Measurements from ENCODE around the gene WIPF1.

WIPF1 gene

GRCh38 chr2:174535757-174536703, 61.6 kb downstream of the WIPF1 start:
- Histone ChIP-seq H3K36me3 (ENCODE audit: control insufficient read depth, insufficient read depth, low read length) (no peaks in the 10 kb centered on the region), H3K9ac (ENCODE audit: low read length) (no peak overlapping the region), H3K9me3 (ENCODE audit: control insufficient read depth, insufficient read depth, low read depth, low read length) (no peaks in the 10 kb centered on the region), H3K27ac (ENCODE audit: low read depth, low read length) (no peak overlapping the region), H3K4me3 (ENCODE audit: low read depth, low read length) (no peak overlapping the region), H3K27me3 (ENCODE audit: control insufficient read depth, insufficient read depth, low read length) (no peaks in the 10 kb centered on the region), H3K4me1 (ENCODE audit: control insufficient read depth, insufficient read depth, low read length) (peaks cover 7% of the 10 kb centered on the region; the same call in 1 of the 2 replicates)

- no peak overlapping the region for H3K4me3 ChIP-seq (ENCODE audit: low read depth, low read length)
- H3K27ac ChIP-seq (ENCODE audit: low read depth, low read length) = no peak overlapping the region
- H3K27me3 ChIP-seq (ENCODE audit: control insufficient read depth, insufficient read depth, low read length) = no peaks in the 10 kb centered on the region
- H3K9ac ChIP-seq (ENCODE audit: low read length) = no peak overlapping the region
- H3K36me3 ChIP-seq (ENCODE audit: control insufficient read depth, insufficient read depth, low read length) = no peaks in the 10 kb centered on the region
- H3K9me3 ChIP-seq (ENCODE audit: control insufficient read depth, insufficient read depth, low read depth, low read length) = no peaks in the 10 kb centered on the region
- peaks cover 7% of the 10 kb centered on the region; the same call in 1 of the 2 replicates for H3K4me1 ChIP-seq (ENCODE audit: control insufficient read depth, insufficient read depth, low read length)
Measured at GRCh38 chr2:174535083-174535482, 62.5 kb downstream of the WIPF1 start.

GRCh38 chr2:174529916-174530315, 67.7 kb downstream of the WIPF1 start:
- Histone ChIP-seq H3K4me1 (ENCODE audit: control insufficient read depth, insufficient read depth, low read length) (no peaks in the 10 kb centered on the region), H3K9me3 (ENCODE audit: control insufficient read depth, insufficient read depth, low read depth, low read length) (peaks cover 14% of the 10 kb centered on the region), H3K9ac (ENCODE audit: low read length) (no peak overlapping the region), H3K36me3 (ENCODE audit: control insufficient read depth, insufficient read depth, low read length) (no peaks in the 10 kb centered on the region), H3K27ac (ENCODE audit: low read depth, low read length) (no peak overlapping the region), H3K4me3 (ENCODE audit: low read depth, low read length) (no peak overlapping the region), H3K27me3 (ENCODE audit: control insufficient read depth, insufficient read depth, low read length) (no peaks in the 10 kb centered on the region)

GRCh38 chr2:174527959-174528358, 69.6 kb downstream of the WIPF1 start:
- peaks cover 14% of the 10 kb centered on the region for H3K9me3 ChIP-seq (ENCODE audit: control insufficient read depth, insufficient read depth, low read depth, low read length)
- no peaks in the 10 kb centered on the region for H3K36me3 ChIP-seq (ENCODE audit: control insufficient read depth, insufficient read depth, low read length)
- no peak overlapping the region for H3K27ac ChIP-seq (ENCODE audit: low read depth, low read length)
- no peak overlapping the region for H3K4me3 ChIP-seq (ENCODE audit: low read depth, low read length)
- no peak overlapping the region for H3K9ac ChIP-seq (ENCODE audit: low read length)
- no peaks in the 10 kb centered on the region for H3K4me1 ChIP-seq (ENCODE audit: control insufficient read depth, insufficient read depth, low read length)
- no peaks in the 10 kb centered on the region for H3K27me3 ChIP-seq (ENCODE audit: control insufficient read depth, insufficient read depth, low read length)

GRCh38 chr2:174527101-174527721, 70.4 kb downstream of the WIPF1 start:
- Histone ChIP-seq H3K4me3 (ENCODE audit: low read depth, low read length) (no peak overlapping the region), H3K9ac (ENCODE audit: low read length) (no peak overlapping the region), H3K27me3 (ENCODE audit: control insufficient read depth, insufficient read depth, low read length) (no peaks in the 10 kb centered on the region), H3K9me3 (ENCODE audit: control insufficient read depth, insufficient read depth, low read depth, low read length) (peaks cover 14% of the 10 kb centered on the region), H3K27ac (ENCODE audit: low read depth, low read length) (no peak overlapping the region), H3K36me3 (ENCODE audit: control insufficient read depth, insufficient read depth, low read length) (no peaks in the 10 kb centered on the region), H3K4me1 (ENCODE audit: control insufficient read depth, insufficient read depth, low read length) (no peaks in the 10 kb centered on the region)

- Histone ChIP-seq H3K4me1 (ENCODE audit: control insufficient read depth, insufficient read depth, low read length) (no peaks in the 10 kb centered on the region), H3K9ac (ENCODE audit: low read length) (no peak overlapping the region), H3K27ac (ENCODE audit: low read depth, low read length) (no peak overlapping the region), H3K4me3 (ENCODE audit: low read depth, low read length) (no peak overlapping the region), H3K9me3 (ENCODE audit: control insufficient read depth, insufficient read depth, low read depth, low read length) (peaks cover 14% of the 10 kb centered on the region), H3K27me3 (ENCODE audit: control insufficient read depth, insufficient read depth, low read length) (no peaks in the 10 kb centered on the region), H3K36me3 (ENCODE audit: control insufficient read depth, insufficient read depth, low read length) (no peaks in the 10 kb centered on the region)
Measured at GRCh38 chr2:174524527-174524926, 73.1 kb downstream of the WIPF1 start.

- Histone ChIP-seq H3K4me3 (ENCODE audit: low read depth, low read length) (no peak overlapping the region), H3K36me3 (ENCODE audit: control insufficient read depth, insufficient read depth, low read length) (no peaks in the 10 kb centered on the region), H3K27me3 (ENCODE audit: control insufficient read depth, insufficient read depth, low read length) (no peaks in the 10 kb centered on the region), H3K4me1 (ENCODE audit: control insufficient read depth, insufficient read depth, low read length) (no peaks in the 10 kb centered on the region), H3K9me3 (ENCODE audit: control insufficient read depth, insufficient read depth, low read depth, low read length) (peaks cover 5% of the 10 kb centered on the region; the same call in 1 of the 2 replicates), H3K27ac (ENCODE audit: low read depth, low read length) (no peak overlapping the region), H3K9ac (ENCODE audit: low read length) (no peak overlapping the region)
Measured at GRCh38 chr2:174522553-174522952, 75.1 kb downstream of the WIPF1 start.

GRCh38 chr2:174518395-174518794, 79.2 kb downstream of the WIPF1 start:
- Histone ChIP-seq H3K9me3 (ENCODE audit: control insufficient read depth, insufficient read depth, low read depth, low read length) (peaks cover 7% of the 10 kb centered on the region), H3K27me3 (ENCODE audit: control insufficient read depth, insufficient read depth, low read length) (no peaks in the 10 kb centered on the region)

GRCh38 chr2:174516501-174517378, 80.9 kb downstream of the WIPF1 start:
- Histone ChIP-seq H3K9me3 (ENCODE audit: control insufficient read depth, insufficient read depth, low read depth, low read length) (peaks cover 23% of the 10 kb centered on the region), H3K27ac (ENCODE audit: low read depth, low read length) (no peak overlapping the region), H3K9ac (ENCODE audit: low read length) (no peak overlapping the region), H3K4me1 (ENCODE audit: control insufficient read depth, insufficient read depth, low read length) (no peaks in the 10 kb centered on the region), H3K36me3 (ENCODE audit: control insufficient read depth, insufficient read depth, low read length) (no peaks in the 10 kb centered on the region), H3K4me3 (ENCODE audit: low read depth, low read length) (no peak overlapping the region), H3K27me3 (ENCODE audit: control insufficient read depth, insufficient read depth, low read length) (no peaks in the 10 kb centered on the region)

More at GRCh38 chr2:174518395-174518794, 79.2 kb downstream of the WIPF1 start:
- Histone ChIP-seq H3K4me3 (ENCODE audit: low read depth, low read length) (no peak overlapping the region), H3K4me1 (ENCODE audit: control insufficient read depth, insufficient read depth, low read length) (no peaks in the 10 kb centered on the region), H3K36me3 (ENCODE audit: control insufficient read depth, insufficient read depth, low read length) (no peaks in the 10 kb centered on the region), H3K27ac (ENCODE audit: low read depth, low read length) (no peak overlapping the region), H3K9ac (ENCODE audit: low read length) (no peak overlapping the region)

GRCh38 chr2:174512345-174512744, 85.3 kb downstream of the WIPF1 start:
- no peak overlapping the region for H3K4me3 ChIP-seq (ENCODE audit: low read depth, low read length)
- no peaks in the 10 kb centered on the region for H3K27me3 ChIP-seq (ENCODE audit: control insufficient read depth, insufficient read depth, low read length)
- no peaks in the 10 kb centered on the region for H3K36me3 ChIP-seq (ENCODE audit: control insufficient read depth, insufficient read depth, low read length)
- H3K9ac ChIP-seq (ENCODE audit: low read length) = no peak overlapping the region
- no peak overlapping the region for H3K27ac ChIP-seq (ENCODE audit: low read depth, low read length)
- peaks cover 58% of the 10 kb centered on the region for H3K9me3 ChIP-seq (ENCODE audit: control insufficient read depth, insufficient read depth, low read depth, low read length)
- H3K4me1 ChIP-seq (ENCODE audit: control insufficient read depth, insufficient read depth, low read length) = no peaks in the 10 kb centered on the region

Measured in HUES6 (cell line).